H1 (cell line): ENCODE measurements around the gene ZNF70. TPM values are rescaled to one million over a fixed set of nuclear protein-coding genes. Genes with fewer than 3 reads are reported as not detected.

ENCODE experiments used
- CHD7 ChIP-seq: fragments of 300-600 bp; sonication (generic); IDR thresholded peaks from 2 replicates; pipeline ENCODE4 v1.7.1; 2012; ENCODE audit warnings: low read length, moderate library complexity, mild to moderate bottlenecking, inconsistent platforms; ENCODE audit not compliant: insufficient replicate concordance
- SP4 ChIP-seq: IDR thresholded peaks from 2 replicates; pipeline ENCODE4 v1.6.1; 2012; ENCODE audit warnings: low read length, inconsistent platforms
- USF2 ChIP-seq: IDR thresholded peaks from 2 replicates; pipeline ENCODE4 v1.6.1; 2011; ENCODE audit warnings: low read length, improper control_type of control experiment
- polyA plus RNA-seq, 7 experiments: library from polyadenylated mRNA; depleted of rRNA in 3 of 7; stranded (reverse) in 5 of 7; unstranded in 2 of 7; fragments of >200 nt in 5 of 7; fragments of 200-250 nt in 2 of 7; gene quantifications; 1 replicate in 5 of 7; 2 replicates in 1 of 7; 4 replicates in 1 of 7; pipeline versions ENCODE4 v1.2.1 to v1.2.3, GENCODE V29; 2011 to 2013; ENCODE audit warnings: missing spikeins in 2 of 7, mixed read lengths in 2 of 7
- total RNA-seq: library from RNA; stranded (reverse); fragmentation: NEBNext Ultra II Directional; extraction: Animal tissue kit (Norgen Biotek cat#: 25700); gene quantifications from 2 replicates; pipeline ENCODE4 v1.2.1, GENCODE V29; 2021

ZNF70 gene
- total and polyA plus RNA-seq, 2 of the 8 experiments (the other 6 are each of a cell fraction or from before 2014, with no cell fraction given): 1.1 to 2.6 TPM

- TF ChIP-seq CHD7: no peak
- no peak for TF ChIP-seq USF2
- TF ChIP-seq SP4: no peak
These were observed 30.1 kb downstream of the ZNF70 start (continued) for GRCh38 chr22:23720855-23721254.
